SK-N-SH (cell line): ENCODE measurements around the gene DMP1. TPM values are rescaled to one million over a fixed set of nuclear protein-coding genes. Genes with fewer than 3 reads are reported as not detected.

ENCODE experiments used
- CTCF ChIA-PET: fragments of 300-600, 350-600 bp; formaldehyde crosslinking; extraction: SDS; loops from one replicate; lab custom pipeline; 2021; lab: Yijun Ruan, JAX
- POLR2A ChIA-PET: fragments of 350-600 bp; sonication (Branson Sonifier 250); formaldehyde crosslinking; extraction: SDS; loops from one replicate; lab custom pipeline; 2020; ENCODE audit warnings: antibody characterized with exemption, inconsistent platforms; lab: Yijun Ruan, JAX
- DNase-seq: peaks from one replicate; pipeline ENCODE4 v3.0.0; 2012
- H2AFZ ChIP-seq: fragments of 200-600 bp; sonication (generic); 2 replicates; pipeline ENCODE4 v1.8.1; 2016; ENCODE audit warnings: antibody characterized with exemption, mild to moderate bottlenecking, low read depth
- H3F3A ChIP-seq: fragments of 200-600 bp; sonication (generic); replicated peaks from 2 replicates; pipeline ENCODE3; 2016; ENCODE audit warnings: antibody characterized with exemption, mild to moderate bottlenecking; ENCODE audit not compliant: insufficient read depth
- H3K27ac ChIP-seq, 2 experiments: fragments of 200-500 bp in 1 of 2; fragments of 200-600 bp in 1 of 2; sonication (Bioruptor generic) in 1 of 2; sonication (generic), shearing (Covaris generic) in 1 of 2; 2 replicates each; pipeline versions ENCODE4 v1.5.1 to v1.6.1; 2014 to 2016; ENCODE audit warnings: low read depth in 2 of 2, inconsistent platforms in 1 of 2, low read length in 1 of 2, mild to moderate bottlenecking in 1 of 2, mixed read lengths in 1 of 2
- H3K27me3 ChIP-seq: fragments of 200-600 bp; sonication (generic), shearing (Covaris generic); 2 replicates; pipeline ENCODE4 v1.6.1; 2016; ENCODE audit warnings: mixed run types; ENCODE audit not compliant: insufficient read depth
- H3K36me3 ChIP-seq, 2 experiments: fragments of 200-500 bp in 1 of 2; fragments of 200-600 bp in 1 of 2; sonication (Bioruptor generic) in 1 of 2; sonication (generic) in 1 of 2; replicated peaks in 1 of 2; 2 replicates each; pipeline versions ENCODE3 to v1.5.1; 2014 to 2016; ENCODE audit warnings: low read length in 1 of 2, mild to moderate bottlenecking in 1 of 2; ENCODE audit not compliant: insufficient read depth in 2 of 2, control insufficient read depth in 1 of 2
- H3K4me1 ChIP-seq, 2 experiments: fragments of 200-500 bp in 1 of 2; fragments of 200-600 bp in 1 of 2; sonication (Bioruptor generic) in 1 of 2; sonication (generic), shearing (Covaris generic) in 1 of 2; 2 replicates each; pipeline versions ENCODE4 v1.5.1 to v1.6.1; 2014 to 2016; ENCODE audit warnings: low read depth in 1 of 2, low read length in 1 of 2, mixed run types in 1 of 2; ENCODE audit not compliant: insufficient read depth in 2 of 2, control insufficient read depth in 1 of 2
- H3K4me2 ChIP-seq: fragments of 200-600 bp; sonication (generic), shearing (Covaris generic); 2 replicates; pipeline ENCODE4 v1.6.1; 2017; ENCODE audit warnings: mixed run types
- H3K4me3 ChIP-seq, 2 experiments: fragments of 200-500 bp in 1 of 2; fragments of 200-600 bp in 1 of 2; sonication (Bioruptor generic) in 1 of 2; sonication (generic), shearing (Covaris generic) in 1 of 2; 2 replicates each; pipeline versions ENCODE4 v1.5.1 to v1.8.1; 2014 to 2016; ENCODE audit warnings: low read depth in 2 of 2, inconsistent platforms in 1 of 2, low read length in 1 of 2, mild to moderate bottlenecking in 1 of 2, mixed read lengths in 1 of 2, moderate library complexity in 1 of 2
- H3K79me2 ChIP-seq: fragments of 200-600 bp; sonication (generic); 2 replicates; pipeline ENCODE4 v1.8.1; 2017; ENCODE audit warnings: mild to moderate bottlenecking; ENCODE audit not compliant: insufficient read depth
- H3K9ac ChIP-seq: fragments of 200-600 bp; sonication (generic); 2 replicates; pipeline ENCODE4 v1.6.1; 2017; ENCODE audit warnings: mixed run types
- H3K9me2 ChIP-seq: fragments of 200-600 bp; sonication (generic); 2 replicates; pipeline ENCODE4 v1.6.1; 2017; ENCODE audit warnings: mixed run types
- H3K9me3 ChIP-seq: fragments of 200-600 bp; sonication (generic); 2 replicates; pipeline ENCODE4 v1.6.1; 2017; ENCODE audit warnings: mixed run types, mild to moderate bottlenecking, moderate library complexity
- H4K20me1 ChIP-seq: fragments of 200-600 bp; sonication (generic); 2 replicates; pipeline ENCODE4 v1.6.1; 2017; ENCODE audit warnings: mild to moderate bottlenecking, mixed run types; ENCODE audit not compliant: insufficient read depth
- ELF1 ChIP-seq: IDR thresholded peaks from 2 replicates; pipeline ENCODE4 v1.4.0; 2012
- EP300 ChIP-seq, 2 experiments: IDR thresholded peaks; 2 replicates each; pipeline versions ENCODE4 v1.4.0 to v1.6.1; 2012; ENCODE audit warnings: borderline replicate concordance in 1 of 2, low read depth in 1 of 2, low read length in 1 of 2
- FOSL2 ChIP-seq: IDR thresholded peaks from 2 replicates; pipeline ENCODE4 v1.4.0; 2012; ENCODE audit warnings: low read depth, mild to moderate bottlenecking, moderate library complexity, borderline replicate concordance
- GATA2 ChIP-seq: sonication (generic); formaldehyde crosslinking; IDR thresholded peaks from 2 replicates; pipeline ENCODE4 v1.5.0; 2020; ENCODE audit warnings: mild to moderate bottlenecking, missing genetic modification reagents
- JUND ChIP-seq: IDR thresholded peaks from 2 replicates; pipeline ENCODE4 v1.4.0; 2012
- MXI1 ChIP-seq: IDR thresholded peaks from 2 replicates; pipeline ENCODE4 v1.6.1; 2012; ENCODE audit warnings: mild to moderate bottlenecking, low read depth, low read length, improper control_type of control experiment
- NFIC ChIP-seq: IDR thresholded peaks from 2 replicates; pipeline ENCODE4 v1.4.0; 2012; ENCODE audit warnings: borderline replicate concordance
- RAD21 ChIP-seq: IDR thresholded peaks from 2 replicates; pipeline ENCODE4 v1.6.1; 2012; ENCODE audit warnings: mild to moderate bottlenecking, low read length
- RCOR1 ChIP-seq: fragments of 150-350 bp; IDR thresholded peaks from 2 replicates; pipeline ENCODE4 v1.6.1; 2017; ENCODE audit warnings: antibody characterized with exemption, low read length
- RFX5 ChIP-seq: IDR thresholded peaks from 2 replicates; pipeline ENCODE4 v1.6.1; 2012; ENCODE audit warnings: mild to moderate bottlenecking, improper control_type of control experiment, low read length
- RXRA ChIP-seq: IDR thresholded peaks from 2 replicates; pipeline ENCODE4 v1.4.0; 2012; ENCODE audit warnings: low read depth, mild to moderate bottlenecking, borderline replicate concordance
- SMC3 ChIP-seq: IDR thresholded peaks from 2 replicates; pipeline ENCODE4 v1.6.1; 2012; ENCODE audit warnings: low read depth, low read length, improper control_type of control experiment
- TCF12 ChIP-seq: IDR thresholded peaks from 2 replicates; pipeline ENCODE4 v1.4.0; 2012
- USF2 ChIP-seq: fragments of 150-350 bp; IDR thresholded peaks from 2 replicates; pipeline ENCODE4 v1.6.1; 2017; ENCODE audit warnings: antibody characterized with exemption, low read length, low read depth, borderline replicate concordance
- ZBTB33 ChIP-seq: IDR thresholded peaks from 2 replicates; pipeline ENCODE4 v1.4.0; 2012; ENCODE audit warnings: low read depth, borderline replicate concordance
- WGBS: methylation state at CpG from one replicate; pipeline ENCODE4 v1.1.6; 2017; ENCODE audit warnings: low lambda C conversion rate; 5-methylcytosine and 5-hydroxymethylcytosine counted together
- polyA plus RNA-seq, 3 experiments: library from polyadenylated mRNA; depleted of rRNA; stranded (reverse); fragments of >200 nt; gene quantifications; 2 replicates each; pipeline ENCODE4 v1.2.3, GENCODE V29; 2012
- TF ChIP-seq, protein P1 (sequence below): IDR thresholded peaks from 2 replicates; pipeline ENCODE4; 2012

DMP1 gene
- polyA plus RNA-seq, 1 of the 3 experiments (the other 2 are of a cell fraction), result not detected

- no peak for TF ChIP-seq ELF1
- no peak for TF ChIP-seq USF2
- TF ChIP-seq MXI1, result no peak
- no peak for TF ChIP-seq ZBTB33
These were observed 29.6 kb upstream of the DMP1 start (continued) for GRCh38 chr4:87620491-87620890.

- no peak overlapping the region for H2AFZ ChIP-seq
- no peaks in the 10 kb centered on the region; the same call in 1 of the 2 replicates for H3K27me3 ChIP-seq
- ChIA-PET POLR2A (no interaction called here), CTCF (no interaction called here)
- H3K79me2 ChIP-seq, result no peaks in the 10 kb centered on the region
- H3K27ac ChIP-seq, result no peak overlapping the region
- DNase-seq, result no peak
- H3K4me2 ChIP-seq, result no peak overlapping the region
- H3K9ac ChIP-seq, result no peak overlapping the region
- H3K4me3 ChIP-seq, result no peak overlapping the region
- TF ChIP-seq RCOR1 (no peak), RXRA (no peak), EP300 (IDR thresholded peaks at IDR 0.05; ENCODE audit: borderline replicate concordance in 1 of 2, low read depth in 1 of 2, low read length in 1 of 2) (no peak), GATA2 (CRISPR knock-in tag) (no peak), TCF12 (no peak), JUND (no peak), RFX5 (no peak), SMC3 (no peak), RAD21 (no peak), ELF1 (no peak), NFIC (no peak), FOSL2 (no peak)
- TF ChIP-seq, protein P1, sequence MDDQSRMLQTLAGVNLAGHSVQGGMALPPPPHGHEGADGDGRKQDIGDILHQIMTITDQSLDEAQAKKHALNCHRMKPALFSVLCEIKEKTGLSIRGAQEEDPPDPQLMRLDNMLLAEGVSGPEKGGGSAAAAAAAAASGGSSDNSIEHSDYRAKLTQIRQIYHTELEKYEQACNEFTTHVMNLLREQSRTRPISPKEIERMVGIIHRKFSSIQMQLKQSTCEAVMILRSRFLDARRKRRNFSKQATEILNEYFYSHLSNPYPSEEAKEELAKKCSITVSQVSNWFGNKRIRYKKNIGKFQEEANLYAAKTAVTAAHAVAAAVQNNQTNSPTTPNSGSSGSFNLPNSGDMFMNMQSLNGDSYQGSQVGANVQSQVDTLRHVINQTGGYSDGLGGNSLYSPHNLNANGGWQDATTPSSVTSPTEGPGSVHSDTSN, result no peak
- no peaks in the 10 kb centered on the region for H3K36me3 ChIP-seq
- no peaks in the 10 kb centered on the region for H4K20me1 ChIP-seq
- H3K4me1 ChIP-seq, result no peaks in the 10 kb centered on the region
- no peaks in the 10 kb centered on the region for H3K9me2 ChIP-seq
- H3F3A ChIP-seq, result no peaks in the 10 kb centered on the region
- no peaks in the 10 kb centered on the region for H3K9me3 ChIP-seq
- WGBS, result 91% methylated on average over 4 of the region's 8 CpGs
These were observed 27.8 kb upstream of the DMP1 start for GRCh38 chr4:87622303-87622702.
